ENCODE measurements around the gene AP2S1.

GRCh38 chr19:46806656-46807055 is 44.0 kb downstream of the AP2S1 start:
- TF ChIP-seq CTCF (conservative IDR thresholded peaks at IDR 0.05; ENCODE audit: low read length) = no peak
- TF ChIP-seq EZH2phosphoT487 (IDR thresholded peaks at IDR 0.05; ENCODE audit: borderline replicate concordance) = no peak

Measured in Loucy (cell line).